BLaER1 treated with 17β-estradiol and CSF1 and Interleukin-3, amounts not matched to agents 10 nM and 100 nM (cell line): ENCODE results near the gene RGS6.

Experiments used
- H3K27ac ChIP-seq, 11 experiments: shearing (Covaris generic); formaldehyde crosslinking; 2 replicates each; pipeline ENCODE4 v1.8.1; 2022
- H3K27me3 ChIP-seq, 11 experiments: shearing (Covaris generic); formaldehyde crosslinking; 2 replicates each; pipeline ENCODE4 v1.8.1; 2022
- H3K36me3 ChIP-seq, 11 experiments: shearing (Covaris generic); formaldehyde crosslinking; 2 replicates each; pipeline ENCODE4 v1.8.1; 2022
- H3K4me1 ChIP-seq, 10 experiments: shearing (Covaris generic); formaldehyde crosslinking; 2 replicates each; pipeline ENCODE4 v1.8.1; 2022
- H3K4me2 ChIP-seq, 11 experiments: shearing (Covaris generic); formaldehyde crosslinking; 2 replicates each; pipeline ENCODE4 v1.8.1; 2022
- H3K4me3 ChIP-seq, 10 experiments: shearing (Covaris generic); formaldehyde crosslinking; 2 replicates each; pipeline ENCODE4 v1.8.1; 2022
- H3K9ac ChIP-seq, 11 experiments: shearing (Covaris generic); formaldehyde crosslinking; 2 replicates each; pipeline ENCODE4 v1.8.1; 2022
- H3K9me3 ChIP-seq, 11 experiments: shearing (Covaris generic); formaldehyde crosslinking; replicated peaks in 1 of 11; 2 replicates each; pipeline ENCODE4 v1.8.1; 2022
- H4K20me1 ChIP-seq, 11 experiments: shearing (Covaris generic); formaldehyde crosslinking; 2 replicates each; pipeline ENCODE4 v1.8.1; 2022
- Cebpa-rat ChIP-seq, 11 experiments: shearing (Covaris generic); IDR thresholded peaks; 2 replicates each; pipeline ENCODE4 v1.8.1; 2022

RGS6 gene

DNA sequence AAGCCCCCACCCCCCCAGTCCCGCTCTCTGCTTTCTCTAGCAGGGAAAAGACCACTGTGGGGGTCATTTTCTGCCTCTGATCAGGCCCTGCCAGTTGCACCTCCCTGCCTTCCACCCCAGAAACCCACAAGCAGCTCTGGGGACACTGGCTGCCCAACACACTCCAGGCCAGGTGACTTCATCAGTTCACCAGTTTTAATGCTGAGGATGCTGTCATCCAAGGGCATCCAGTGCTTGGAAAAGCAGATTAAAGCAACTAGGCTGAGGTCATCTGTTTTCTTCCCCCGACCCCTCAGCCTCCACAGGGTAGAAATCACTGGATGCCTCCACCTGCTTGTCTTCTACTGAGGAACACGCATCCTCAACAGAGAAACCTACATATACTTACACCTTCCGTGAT lies 679.3 kb downstream of the RGS6 start:
- Histone ChIP-seq H3K4me1 (peaks cover 47 to 67% (median 62%) of the 10 kb centered on the region in 10 experiments), H3K27me3 (no peaks in the 10 kb centered on the region), H3K9me3 (no peaks in the 10 kb centered on the region), H4K20me1 (no peaks in the 10 kb centered on the region; a peak in 1 of 22 replicates), H3K27ac (no peak overlapping the region), H3K4me3 (no peak overlapping the region), H3K36me3 (no peaks in the 10 kb centered on the region), H3K4me2 (no peak overlapping the region), H3K9ac (no peak overlapping the region)
- TF ChIP-seq Cebpa-rat (IDR thresholded peaks at IDR 0.05) = no peak

DNA sequence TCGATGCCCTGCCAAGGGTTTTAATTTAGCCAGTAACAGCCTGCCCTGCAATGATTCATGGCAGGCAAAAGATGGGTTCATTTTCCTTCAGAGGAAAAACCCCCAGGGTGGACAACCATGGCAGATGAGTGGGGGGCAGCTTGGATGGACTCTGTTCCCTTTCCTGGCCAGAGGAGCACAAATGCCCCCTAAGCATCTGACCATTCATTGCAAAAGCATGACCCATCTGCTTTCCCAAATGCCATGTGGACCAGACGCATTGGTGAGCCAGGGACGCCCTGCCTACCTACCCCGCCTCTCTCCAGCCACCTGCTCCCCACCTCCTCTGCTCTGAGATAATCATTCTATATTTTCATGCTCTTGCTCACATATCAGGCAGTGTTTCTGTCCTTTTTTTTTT lies 679.8 kb downstream of the RGS6 start:
- H3K4me2 ChIP-seq = peak overlapping the region in 3 of 11 experiments; percentile 84 to 95 (median 94); a peak in 2 of 22 replicates
- H4K20me1 ChIP-seq = no peaks in the 10 kb centered on the region; a peak in 1 of 22 replicates
- no peaks in the 10 kb centered on the region for H3K9me3 ChIP-seq
- no peaks in the 10 kb centered on the region for H3K36me3 ChIP-seq
- no peak overlapping the region for H3K9ac ChIP-seq
- no peak for TF ChIP-seq Cebpa-rat (IDR thresholded peaks at IDR 0.05)
- peaks cover 50 to 71% (median 67%) of the 10 kb centered on the region in 10 experiments for H3K4me1 ChIP-seq
- H3K27me3 ChIP-seq = no peaks in the 10 kb centered on the region; a peak in 1 of 22 replicates
- no peak overlapping the region for H3K4me3 ChIP-seq
- H3K27ac ChIP-seq = no peak overlapping the region

DNA sequence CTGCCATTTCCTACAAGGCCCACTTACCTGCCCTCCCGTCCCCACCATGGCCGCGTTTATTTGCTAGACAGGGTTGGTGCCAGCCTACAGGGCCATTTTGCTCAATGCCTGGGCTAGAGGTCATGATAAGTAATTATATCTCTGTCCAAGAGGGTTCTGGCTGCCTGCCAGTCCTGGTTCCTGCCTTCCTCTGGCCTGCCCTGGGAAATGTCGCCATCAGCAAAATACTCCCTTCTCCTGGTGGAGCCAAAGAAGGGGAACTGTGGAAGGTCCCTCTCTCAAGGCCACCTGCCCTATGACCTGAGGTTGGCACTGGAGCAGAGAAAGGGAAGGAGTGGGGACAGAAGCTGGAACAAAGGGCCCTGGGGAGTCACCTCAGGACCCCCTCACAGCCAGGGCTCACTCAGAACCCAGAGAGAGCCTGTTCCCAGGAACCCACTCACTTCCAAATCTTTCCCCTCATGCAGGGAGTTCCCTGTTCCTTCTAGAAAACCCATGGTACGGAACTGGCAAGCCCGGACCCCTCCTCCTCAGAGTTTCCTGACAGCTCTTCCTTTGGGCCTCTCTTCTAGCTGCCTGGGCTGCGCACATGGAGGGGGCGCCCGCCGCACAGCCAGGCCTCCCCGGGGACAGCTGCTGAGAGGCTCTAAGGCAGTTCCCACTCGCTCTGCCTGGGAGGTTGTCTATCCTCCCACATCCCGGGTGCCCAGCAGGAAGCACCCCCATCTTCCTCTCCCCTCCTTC lies 681.2 kb downstream of the RGS6 start:
- no peaks in the 10 kb centered on the region for H3K36me3 ChIP-seq
- H3K4me3 ChIP-seq = no peak overlapping the region; a peak in 1 of 20 replicates
- peaks cover 0 to 4% (median 0%) of the 10 kb centered on the region in 11 experiments; a peak in 1 of 22 replicates for H3K27me3 ChIP-seq
- H3K4me2 ChIP-seq = peak overlapping the region; percentile 68 to 95 (median 87)
- H3K9me3 ChIP-seq = no peaks in the 10 kb centered on the region
- H4K20me1 ChIP-seq = no peaks in the 10 kb centered on the region; a peak in 1 of 22 replicates
- peak overlapping the region in 4 of 11 experiments; percentile 5 to 43 (median 10); a peak in 4 of 22 replicates for H3K9ac ChIP-seq
- H3K4me1 ChIP-seq = peaks cover 48 to 72% (median 67%) of the 10 kb centered on the region in 10 experiments
- H3K27ac ChIP-seq = peak overlapping the region in 7 of 11 experiments; percentile 14 to 63 (median 32); a peak in 8 of 22 replicates
- TF ChIP-seq Cebpa-rat (IDR thresholded peaks at IDR 0.05) = no peak

DNA sequence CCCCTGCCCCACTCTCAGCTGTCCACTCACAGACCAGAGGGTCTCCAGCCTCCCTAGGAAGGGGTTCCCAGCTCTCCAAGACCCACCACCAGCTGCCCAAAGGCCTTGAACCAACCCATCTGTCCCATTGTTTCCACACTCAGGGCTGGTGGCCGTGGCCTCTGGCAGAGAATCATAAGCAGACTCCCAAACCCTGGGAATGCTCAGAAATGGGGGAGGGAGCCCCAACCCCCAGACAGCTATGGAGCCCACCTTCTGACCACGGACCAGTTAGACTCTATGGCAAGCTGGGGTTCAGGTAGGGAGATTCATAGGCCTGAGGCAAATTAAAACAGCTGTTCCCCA lies 681.7 kb downstream of the RGS6 start:
- Histone ChIP-seq H3K4me2 (peak overlapping the region; percentile 68 to 95 (median 87)), H3K27me3 (peaks cover 0 to 4% (median 0%) of the 10 kb centered on the region in 11 experiments; a peak in 1 of 22 replicates), H3K9ac (peak overlapping the region in 4 of 11 experiments; percentile 5 to 38 (median 10); a peak in 3 of 22 replicates), H3K4me1 (peaks cover 44 to 72% (median 66%) of the 10 kb centered on the region in 10 experiments), H3K27ac (peak overlapping the region in 7 of 11 experiments; percentile 14 to 63 (median 32); a peak in 8 of 22 replicates), H3K4me3 (no peak overlapping the region; a peak in 1 of 20 replicates), H3K9me3 (no peaks in the 10 kb centered on the region), H4K20me1 (no peaks in the 10 kb centered on the region; a peak in 1 of 22 replicates), H3K36me3 (no peaks in the 10 kb centered on the region)
- no peak for TF ChIP-seq Cebpa-rat (IDR thresholded peaks at IDR 0.05)

DNA sequence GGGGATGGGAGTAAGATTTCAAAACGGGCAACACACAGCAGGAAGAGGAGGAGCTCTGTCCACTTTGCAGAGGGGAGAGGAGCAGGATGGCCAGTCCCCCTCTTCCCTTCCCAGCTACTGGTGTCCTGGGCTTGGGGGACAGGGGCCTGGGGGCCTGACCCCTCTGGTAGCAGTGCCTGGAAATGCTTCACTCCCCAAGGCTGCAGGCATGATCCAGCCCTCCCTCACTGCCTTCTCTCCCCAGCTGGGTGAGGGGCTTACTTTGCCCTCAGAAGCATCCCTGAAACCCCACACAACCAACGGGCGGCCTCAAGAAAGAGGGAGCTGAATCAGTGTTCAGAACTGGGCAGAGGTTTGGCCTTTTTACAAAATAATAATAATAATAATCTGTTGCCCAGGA lies 682.1 kb downstream of the RGS6 start:
- H3K27ac ChIP-seq = peak overlapping the region in 6 of 11 experiments; percentile 14 to 63 (median 39); a peak in 6 of 22 replicates
- peaks cover 0 to 4% (median 0%) of the 10 kb centered on the region in 11 experiments; a peak in 1 of 22 replicates for H3K27me3 ChIP-seq

DNA sequence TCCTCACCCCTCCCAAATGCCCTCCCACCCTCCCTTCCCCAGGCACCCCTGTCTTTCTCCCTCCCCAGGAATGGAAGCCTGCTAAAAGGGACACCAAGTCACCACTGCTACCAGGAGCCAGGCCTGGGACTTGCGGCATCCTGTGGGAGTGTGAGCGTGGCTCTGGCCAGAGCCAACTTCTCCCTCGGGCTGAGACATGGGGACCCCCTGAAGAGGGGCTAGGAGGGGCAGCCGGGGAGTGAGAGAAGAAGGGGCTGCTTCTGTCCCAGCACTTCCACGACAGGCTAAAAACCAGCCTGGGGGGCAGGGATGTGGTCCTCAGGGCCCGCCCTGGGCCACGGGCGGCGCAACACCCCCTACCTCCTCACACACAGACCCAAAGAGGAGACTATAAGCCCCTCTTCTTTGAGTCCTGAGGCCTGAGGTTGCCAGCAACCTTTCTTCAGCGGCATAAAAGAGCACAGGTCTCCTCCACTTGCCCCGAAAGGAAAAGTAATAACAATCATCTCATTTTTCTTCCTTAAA lies 682.7 kb downstream of the RGS6 start:
- peaks cover 0 to 4% (median 0%) of the 10 kb centered on the region in 11 experiments; a peak in 1 of 22 replicates for H3K27me3 ChIP-seq
- H3K4me2 ChIP-seq = peak overlapping the region; percentile 67 to 95 (median 89)
- H3K9ac ChIP-seq = peak overlapping the region in 8 of 11 experiments; percentile 25 to 65 (median 56); a peak in 12 of 22 replicates
- H4K20me1 ChIP-seq = no peaks in the 10 kb centered on the region; a peak in 1 of 22 replicates
- peak overlapping the region in 9 of 11 experiments; percentile 3 to 67 (median 56); a peak in 13 of 22 replicates for H3K27ac ChIP-seq
- H3K36me3 ChIP-seq = no peaks in the 10 kb centered on the region
- H3K4me1 ChIP-seq = peaks cover 44 to 82% (median 72%) of the 10 kb centered on the region in 10 experiments
- peak overlapping the region in 1 of 10 experiments; percentile 39; a peak in 2 of 20 replicates for H3K4me3 ChIP-seq
- TF ChIP-seq Cebpa-rat (IDR thresholded peaks at IDR 0.05) = no peak
- H3K9me3 ChIP-seq = no peaks in the 10 kb centered on the region

More for the DNA sequence above, 682.1 kb downstream of the RGS6 start:
- Histone ChIP-seq H3K4me2 (peak overlapping the region; percentile 68 to 95 (median 87)), H3K9me3 (no peaks in the 10 kb centered on the region), H3K4me1 (peaks cover 44 to 76% (median 69%) of the 10 kb centered on the region in 10 experiments), H4K20me1 (no peaks in the 10 kb centered on the region; a peak in 1 of 22 replicates), H3K4me3 (no peak overlapping the region; a peak in 1 of 20 replicates), H3K36me3 (no peaks in the 10 kb centered on the region), H3K9ac (peak overlapping the region in 4 of 11 experiments; percentile 5 to 38 (median 16); a peak in 3 of 22 replicates)
- no peak for TF ChIP-seq Cebpa-rat (IDR thresholded peaks at IDR 0.05)

DNA sequence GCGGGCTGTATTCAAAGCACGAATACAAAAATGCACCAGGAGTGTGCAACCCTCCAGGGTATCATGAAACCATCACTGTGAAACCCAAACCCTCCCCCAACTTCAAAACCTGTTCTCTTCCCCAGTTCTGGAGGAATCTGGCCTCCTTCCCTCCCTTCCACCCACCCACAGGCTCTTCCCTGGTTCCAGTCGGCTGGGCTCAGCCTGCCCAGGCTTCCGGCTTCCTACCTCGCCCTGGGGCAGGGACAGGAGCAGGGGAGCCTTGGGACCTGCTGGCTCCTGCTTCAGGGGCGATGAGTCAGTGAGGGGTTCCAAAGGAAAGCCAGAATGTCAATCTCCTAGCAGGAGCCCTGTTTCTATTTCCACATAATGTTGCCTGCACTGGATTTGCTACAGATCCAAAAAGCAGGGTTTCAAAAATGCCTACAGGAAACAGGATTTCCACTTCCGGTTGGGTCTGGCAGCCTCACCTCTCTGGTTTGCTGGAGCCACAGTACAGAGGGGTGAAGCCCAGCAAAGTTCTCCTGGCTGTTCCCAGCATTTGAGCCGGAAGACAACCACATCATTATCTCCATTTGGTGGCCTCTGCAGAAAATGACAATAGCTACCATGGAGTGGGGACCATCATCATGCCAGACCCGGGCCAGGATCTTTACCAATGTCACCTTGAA lies 683.4 kb downstream of the RGS6 start:
- H3K27me3 ChIP-seq = peaks cover 0 to 4% (median 0%) of the 10 kb centered on the region in 11 experiments; a peak in 1 of 22 replicates

More for the DNA sequence above, 683.4 kb downstream of the RGS6 start:
- H3K36me3 ChIP-seq = no peaks in the 10 kb centered on the region
- no peaks in the 10 kb centered on the region for H3K9me3 ChIP-seq
- H4K20me1 ChIP-seq = no peaks in the 10 kb centered on the region; a peak in 1 of 22 replicates
- peak overlapping the region; percentile 67 to 95 (median 89) for H3K4me2 ChIP-seq
- no peak overlapping the region; a peak in 1 of 20 replicates for H3K4me3 ChIP-seq
- no peak for TF ChIP-seq Cebpa-rat (IDR thresholded peaks at IDR 0.05)
- peak overlapping the region in 7 of 11 experiments; percentile 25 to 65 (median 58); a peak in 10 of 22 replicates for H3K9ac ChIP-seq
- peaks cover 44 to 88% (median 77%) of the 10 kb centered on the region in 10 experiments for H3K4me1 ChIP-seq
- H3K27ac ChIP-seq = peak overlapping the region in 8 of 11 experiments; percentile 3 to 67 (median 59); a peak in 11 of 22 replicates
